Gastroesophageal sphincter (tissue), 3 donors: ENCODE data around the gene ARHGAP26.

Source experiments
- POLR2A ChIP-seq, 2 donors: fragments of 450-650 bp; IDR thresholded peaks; one replicate each; pipeline ENCODE4 v1.6.1; 2017; ENCODE audit warnings: antibody characterized with exemption in 2 of 2, mild to moderate bottlenecking in 2 of 2, moderate library complexity in 1 of 2
- TF ChIP-seq, protein P1 (sequence below), 4 experiments: fragments of 200-600 bp in 2 of 4; fragments of 450-650 bp in 2 of 4; sonication (generic) in 1 of 4; IDR thresholded peaks; one replicate each; pipeline ENCODE4 v1.5.1; 2017 to 2019; ENCODE audit warnings: antibody characterized with exemption in 4 of 4, mild to moderate bottlenecking in 2 of 4, moderate library complexity in 2 of 4

DNA sequence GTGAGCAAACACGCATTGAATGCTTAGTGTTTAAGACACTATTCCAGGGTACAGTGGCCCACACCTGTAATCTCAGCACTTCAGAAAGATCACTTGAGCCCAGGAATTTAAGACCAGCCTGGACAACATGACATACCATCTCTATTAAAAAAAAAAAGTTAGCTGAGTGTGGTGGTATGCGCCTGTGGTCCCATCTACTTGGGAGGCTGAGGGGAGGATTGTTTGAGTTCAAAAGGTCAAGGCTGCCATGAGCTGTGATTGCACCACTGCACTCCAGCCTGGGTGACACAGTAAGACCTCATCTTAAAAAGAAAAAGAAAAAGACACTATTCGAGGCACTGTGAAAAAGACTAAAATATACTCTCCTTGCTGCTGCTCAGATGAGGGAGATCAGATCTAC lies 392.6 kb downstream of the ARHGAP26 start:
- TF ChIP-seq, protein P1, sequence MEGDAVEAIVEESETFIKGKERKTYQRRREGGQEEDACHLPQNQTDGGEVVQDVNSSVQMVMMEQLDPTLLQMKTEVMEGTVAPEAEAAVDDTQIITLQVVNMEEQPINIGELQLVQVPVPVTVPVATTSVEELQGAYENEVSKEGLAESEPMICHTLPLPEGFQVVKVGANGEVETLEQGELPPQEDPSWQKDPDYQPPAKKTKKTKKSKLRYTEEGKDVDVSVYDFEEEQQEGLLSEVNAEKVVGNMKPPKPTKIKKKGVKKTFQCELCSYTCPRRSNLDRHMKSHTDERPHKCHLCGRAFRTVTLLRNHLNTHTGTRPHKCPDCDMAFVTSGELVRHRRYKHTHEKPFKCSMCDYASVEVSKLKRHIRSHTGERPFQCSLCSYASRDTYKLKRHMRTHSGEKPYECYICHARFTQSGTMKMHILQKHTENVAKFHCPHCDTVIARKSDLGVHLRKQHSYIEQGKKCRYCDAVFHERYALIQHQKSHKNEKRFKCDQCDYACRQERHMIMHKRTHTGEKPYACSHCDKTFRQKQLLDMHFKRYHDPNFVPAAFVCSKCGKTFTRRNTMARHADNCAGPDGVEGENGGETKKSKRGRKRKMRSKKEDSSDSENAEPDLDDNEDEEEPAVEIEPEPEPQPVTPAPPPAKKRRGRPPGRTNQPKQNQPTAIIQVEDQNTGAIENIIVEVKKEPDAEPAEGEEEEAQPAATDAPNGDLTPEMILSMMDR (IDR thresholded peaks at IDR 0.05): no peak
- TF ChIP-seq POLR2A (IDR thresholded peaks at IDR 0.05): no peak
